Transverse colon (tissue), 4 donors: ENCODE results near the gene BPIFB1. TPM values are rescaled to one million over a fixed set of nuclear protein-coding genes. Genes with fewer than 3 reads are reported as not detected.

Experiments
- DNase-seq: peaks from one replicate; pipeline ENCODE4 v3.0.0-alpha.2; 2019
- H3K27ac ChIP-seq, 4 donors: fragments of 200-600 bp; sonication (generic); 2 replicates each; pipeline ENCODE4 v1.5.1; 2016 to 2018; ENCODE audit warnings: inconsistent platforms in 4 of 4
- H3K27me3 ChIP-seq: fragments of 200-600 bp; sonication (generic); 2 replicates; pipeline ENCODE4 v1.5.1; 2017; ENCODE audit warnings: inconsistent platforms
- H3K36me3 ChIP-seq, 4 donors: fragments of 200-600 bp; sonication (generic); 2 replicates each; pipeline ENCODE4 v1.5.1; 2017 to 2019; ENCODE audit warnings: inconsistent platforms in 4 of 4
- H3K4me1 ChIP-seq, 4 donors: fragments of 200-600 bp; sonication (generic); 2 replicates each; pipeline ENCODE4 v1.5.1; 2017 to 2020; ENCODE audit warnings: inconsistent platforms in 4 of 4
- H3K4me3 ChIP-seq, 4 donors: fragments of 200-600 bp; sonication (generic); 1 replicate in 1 of 4; 2 replicates in 3 of 4; pipeline versions ENCODE4 v1.5.1 to v1.6.1; 2017 to 2019; ENCODE audit warnings: inconsistent platforms in 4 of 4
- H3K9me3 ChIP-seq, 2 donors: fragments of 200-600 bp; sonication (generic); 2 replicates each; pipeline ENCODE4 v1.5.1; 2017 to 2019; ENCODE audit warnings: inconsistent platforms in 2 of 2
- EP300 ChIP-seq: sonication (generic); formaldehyde crosslinking; IDR thresholded peaks from one replicate; pipeline ENCODE4 v1.6.1; 2017; ENCODE audit warnings: antibody characterized with exemption, low read depth
- POLR2A ChIP-seq: fragments of 450-650 bp; IDR thresholded peaks from one replicate; pipeline ENCODE4 v1.6.1; 2016; ENCODE audit warnings: antibody characterized with exemption, mild to moderate bottlenecking, moderate library complexity
- POLR2AphosphoS5 ChIP-seq, 3 donors: sonication (generic); formaldehyde crosslinking; IDR thresholded peaks; one replicate each; pipeline ENCODE4 v1.6.1; 2016; ENCODE audit warnings: antibody characterized with exemption in 3 of 3
- WGBS, 2 donors: methylation state at CpG; one replicate each; pipeline ENCODE4 v1.1.5; 2018; ENCODE audit warnings: low coverage in 1 of 2; 5-methylcytosine and 5-hydroxymethylcytosine counted together
- in situ Hi-C, 4 donors: fragments of 200-750 bp; cut with MboI; loops; one replicate each; pipeline versions ENCODE4 v1.15.0 to v1.15.1; 2017; ENCODE audit warnings: low sequenced_read_pairs in 3 of 4, low pct_ligation_motif_present in 1 of 4, low pct_unique_long_range_greater_than_20kb in 1 of 4
- intact Hi-C: fragments of 100-400 bp; cut with DNase I; formaldehyde crosslinking; loops from one replicate; pipeline ENCODE4 v1.15.1; 2023; ENCODE audit warnings: low total_unique reads
- total RNA-seq, 4 donors: library from RNA; depleted of rRNA; stranded (reverse); fragments of >200 nt; gene quantifications; one replicate each; pipeline ENCODE4 v1.1.0, GENCODE V29; 2016
- TF ChIP-seq, protein P1 (sequence below), 5 experiments: fragments of 200-600 bp in 3 of 5; fragments of 450-650 bp in 2 of 5; sonication (generic) in 3 of 5; IDR thresholded peaks; 1 replicate in 2 of 5; 2 replicates in 3 of 5; pipeline ENCODE4 v1.5.1; 2016 to 2017; ENCODE audit warnings: antibody characterized with exemption in 5 of 5, inconsistent platforms in 3 of 5, mild to moderate bottlenecking in 2 of 5, moderate library complexity in 1 of 5

Gene BPIFB1
- total RNA-seq, 4 donors from 2014 or later, result not detected

DNA sequence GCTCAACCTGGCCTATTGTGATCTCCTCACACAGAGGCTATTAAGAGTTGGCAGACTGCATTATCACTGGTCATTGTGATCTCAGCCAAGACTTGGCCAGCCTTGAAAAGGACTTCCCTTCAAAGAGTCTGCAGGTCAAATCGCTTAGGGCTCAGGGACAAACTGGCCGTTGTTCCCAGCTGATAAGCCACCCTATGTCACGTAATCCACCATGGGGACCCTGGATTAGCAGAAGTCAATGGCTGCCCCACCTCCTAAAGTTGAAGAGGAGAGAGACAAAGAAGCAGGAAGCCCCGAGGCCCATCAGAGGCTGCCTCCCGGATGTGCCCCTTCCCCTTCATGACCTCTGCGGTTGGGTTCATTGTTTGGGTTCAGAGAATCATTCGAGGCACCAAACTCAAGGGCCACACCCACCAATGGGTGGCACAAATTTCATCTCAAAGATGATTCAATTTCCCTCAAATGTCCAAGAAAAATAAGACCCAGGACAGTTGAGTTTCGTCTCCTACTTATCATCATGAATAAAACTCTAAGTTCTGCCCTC, 56.6 kb downstream of the BPIFB1 start:
- H3K36me3 ChIP-seq, result no peaks in the 10 kb centered on the region
- intact Hi-C loops, result no loop called here
- TF ChIP-seq, protein P1, sequence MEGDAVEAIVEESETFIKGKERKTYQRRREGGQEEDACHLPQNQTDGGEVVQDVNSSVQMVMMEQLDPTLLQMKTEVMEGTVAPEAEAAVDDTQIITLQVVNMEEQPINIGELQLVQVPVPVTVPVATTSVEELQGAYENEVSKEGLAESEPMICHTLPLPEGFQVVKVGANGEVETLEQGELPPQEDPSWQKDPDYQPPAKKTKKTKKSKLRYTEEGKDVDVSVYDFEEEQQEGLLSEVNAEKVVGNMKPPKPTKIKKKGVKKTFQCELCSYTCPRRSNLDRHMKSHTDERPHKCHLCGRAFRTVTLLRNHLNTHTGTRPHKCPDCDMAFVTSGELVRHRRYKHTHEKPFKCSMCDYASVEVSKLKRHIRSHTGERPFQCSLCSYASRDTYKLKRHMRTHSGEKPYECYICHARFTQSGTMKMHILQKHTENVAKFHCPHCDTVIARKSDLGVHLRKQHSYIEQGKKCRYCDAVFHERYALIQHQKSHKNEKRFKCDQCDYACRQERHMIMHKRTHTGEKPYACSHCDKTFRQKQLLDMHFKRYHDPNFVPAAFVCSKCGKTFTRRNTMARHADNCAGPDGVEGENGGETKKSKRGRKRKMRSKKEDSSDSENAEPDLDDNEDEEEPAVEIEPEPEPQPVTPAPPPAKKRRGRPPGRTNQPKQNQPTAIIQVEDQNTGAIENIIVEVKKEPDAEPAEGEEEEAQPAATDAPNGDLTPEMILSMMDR (IDR thresholded peaks at IDR 0.05), result no peak
- TF ChIP-seq POLR2A (no peak), POLR2AphosphoS5 (IDR thresholded peaks at IDR 0.05) (no peak), EP300 (no peak)
- in situ Hi-C loops, result no loop called here
- no peaks in the 10 kb centered on the region for H3K4me1 ChIP-seq
- no peak overlapping the region for H3K27ac ChIP-seq
- H3K27me3 ChIP-seq, result no peaks in the 10 kb centered on the region
- DNase-seq, result no peak
- H3K9me3 ChIP-seq, result no peaks in the 10 kb centered on the region
- 75% methylated on average over 8 of the region's 8 CpGs; no CpG with 5 or more reads in 1 of the 2 donors for WGBS, 2 donors
- H3K4me3 ChIP-seq, result no peak overlapping the region

DNA sequence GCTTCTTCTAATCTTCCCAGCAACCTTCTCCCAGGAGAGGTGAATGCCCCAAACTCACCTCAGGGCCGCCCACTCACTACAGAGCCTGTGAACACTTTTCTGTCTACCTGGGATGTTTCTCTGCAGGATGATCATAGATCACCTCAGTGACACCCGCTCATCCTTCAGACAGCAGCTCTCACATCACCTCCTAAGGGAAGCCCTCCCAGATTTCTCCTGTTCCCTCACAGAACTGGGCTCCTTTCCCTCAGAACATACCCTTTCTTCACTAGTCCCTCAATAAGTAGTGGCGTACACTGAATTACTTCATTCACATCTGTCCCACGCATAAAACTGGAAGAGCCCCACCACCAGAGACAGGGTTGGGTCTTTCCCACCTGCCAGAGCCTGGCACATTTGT, 60.5 kb downstream of the BPIFB1 start:
- no peak for TF ChIP-seq POLR2AphosphoS5 (IDR thresholded peaks at IDR 0.05)
- TF ChIP-seq, protein P1 (IDR thresholded peaks at IDR 0.05), result no peak
- Histone ChIP-seq H3K4me3 (no peak overlapping the region), H3K36me3 (no peaks in the 10 kb centered on the region), H3K27me3 (no peaks in the 10 kb centered on the region), H3K9me3 (no peaks in the 10 kb centered on the region), H3K27ac (no peak overlapping the region), H3K4me1 (no peaks in the 10 kb centered on the region)
- 83 to 97% methylated on average over 2 to 4 of the region's 4 CpGs for WGBS, 2 donors
- no peak for DNase-seq
- intact Hi-C loops (no loop called here), in situ Hi-C loops (no loop called here)

DNA sequence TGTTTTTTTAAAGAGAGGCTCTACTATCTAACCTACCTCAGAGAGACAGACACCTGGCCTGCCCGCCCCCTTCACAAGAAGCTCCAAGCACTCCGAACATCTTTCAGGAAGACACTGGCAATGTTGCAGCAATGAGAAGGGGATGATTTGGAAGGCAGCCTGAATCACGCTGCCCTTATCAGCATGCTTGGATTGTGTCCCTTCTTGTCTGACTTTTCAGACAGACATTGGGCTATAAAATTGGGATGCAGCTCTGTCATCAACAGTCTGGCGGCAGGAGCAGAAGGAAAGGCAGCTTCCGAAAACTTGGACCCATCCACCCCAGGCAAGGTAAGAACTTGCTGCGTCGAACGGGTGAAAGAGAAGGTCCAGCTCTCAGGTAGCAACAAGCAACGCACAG, 62.3 kb downstream of the BPIFB1 start:
- no peak overlapping the region for H3K4me3 ChIP-seq
- intact Hi-C loops, result no loop called here
- no peaks in the 10 kb centered on the region for H3K9me3 ChIP-seq
- in situ Hi-C loops, result no loop called here
- no peaks in the 10 kb centered on the region for H3K36me3 ChIP-seq
- TF ChIP-seq EP300 (no peak), POLR2A (no peak), POLR2AphosphoS5 (IDR thresholded peaks at IDR 0.05) (no peak)
- TF ChIP-seq, protein P1 (IDR thresholded peaks at IDR 0.05), result no peak
- H3K4me1 ChIP-seq, result no peaks in the 10 kb centered on the region
- H3K27me3 ChIP-seq, result no peaks in the 10 kb centered on the region
- no peak overlapping the region for H3K27ac ChIP-seq
- WGBS, 2 donors, result 77 to 81% methylated on average over 7 to 9 of the region's 9 CpGs
- DNase-seq, result no peak

DNA sequence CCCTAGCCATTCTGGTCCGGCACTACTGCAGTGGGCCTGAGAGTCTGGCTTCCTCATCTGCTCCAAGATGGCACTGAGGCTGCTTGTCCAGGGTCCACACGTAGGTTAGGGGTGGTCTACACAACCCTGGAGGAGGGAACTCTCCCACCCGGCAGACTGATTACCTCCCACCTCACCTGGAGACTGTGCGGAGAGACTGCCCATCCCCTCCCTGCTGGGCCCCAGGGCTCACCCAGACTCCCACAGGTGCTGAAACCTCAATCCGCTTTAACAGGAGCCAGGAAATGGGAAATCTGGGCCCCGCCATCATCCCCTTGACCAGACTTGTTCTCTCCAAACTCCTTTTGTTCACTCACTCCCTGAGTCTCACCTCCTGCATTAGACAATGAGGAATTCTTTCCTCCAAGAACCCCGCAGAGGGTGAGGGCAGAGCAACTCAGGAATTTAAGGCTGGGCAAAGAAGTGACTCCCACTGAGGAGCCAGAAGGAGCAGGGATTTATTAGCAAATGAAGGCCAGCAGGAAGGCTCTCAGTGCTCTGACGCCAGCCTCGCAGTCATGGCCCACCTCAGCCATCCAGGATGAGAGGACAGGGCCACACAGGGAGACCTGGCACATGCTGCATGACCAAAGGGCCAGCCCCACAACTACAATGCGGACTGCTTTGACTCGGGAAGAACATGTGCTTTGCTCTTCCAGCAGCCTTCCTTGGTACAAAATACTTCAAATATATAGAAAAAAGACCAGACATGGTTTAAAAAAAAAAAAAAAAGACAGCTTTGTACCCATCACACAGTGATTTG, 65.3 kb downstream of the BPIFB1 start:
- no peaks in the 10 kb centered on the region for H3K36me3 ChIP-seq
- H3K4me3 ChIP-seq, result no peak overlapping the region
- H3K27me3 ChIP-seq, result no peaks in the 10 kb centered on the region
- no peak for TF ChIP-seq POLR2AphosphoS5 (IDR thresholded peaks at IDR 0.05)
- WGBS, 2 donors, result 91 to 92% methylated on average over 5 to 10 of the region's 11 CpGs
- in situ Hi-C loops (no loop called here), intact Hi-C loops (no loop called here)
- DNase-seq, result no peak
- H3K4me1 ChIP-seq, result no peaks in the 10 kb centered on the region
- no peaks in the 10 kb centered on the region for H3K9me3 ChIP-seq
- H3K27ac ChIP-seq, result no peak overlapping the region
